GM21367 (cell line): ENCODE results near the gene FPR2.

Experiments
- ATAC-seq: cut with Tn5 transposase; IDR thresholded peaks from one replicate; pipeline ENCODE4 v1.9.1; 2021; ENCODE audit not compliant: unreplicated experiment

FPR2 gene

DNA sequence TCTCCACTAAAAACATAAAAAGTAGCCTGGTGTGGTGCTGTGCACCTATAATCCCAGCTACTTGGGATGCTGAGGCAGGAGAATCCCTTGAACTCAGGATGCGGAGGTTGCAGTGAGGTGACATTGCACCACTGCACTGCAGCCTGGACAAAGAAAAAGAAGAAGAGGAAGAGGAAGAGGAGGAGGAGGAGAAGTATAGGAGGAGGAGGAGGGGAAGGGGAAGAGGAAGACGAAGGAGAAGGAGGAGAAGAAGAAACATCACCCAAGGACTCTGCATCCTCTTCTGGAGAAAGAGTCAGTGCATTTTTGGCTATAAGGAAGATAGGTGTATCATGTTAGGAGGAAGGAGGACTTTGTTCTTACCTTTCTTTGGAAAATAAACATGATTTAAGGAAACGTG is 21.0 kb downstream of the FPR2 start:
- no peak for ATAC-seq

DNA sequence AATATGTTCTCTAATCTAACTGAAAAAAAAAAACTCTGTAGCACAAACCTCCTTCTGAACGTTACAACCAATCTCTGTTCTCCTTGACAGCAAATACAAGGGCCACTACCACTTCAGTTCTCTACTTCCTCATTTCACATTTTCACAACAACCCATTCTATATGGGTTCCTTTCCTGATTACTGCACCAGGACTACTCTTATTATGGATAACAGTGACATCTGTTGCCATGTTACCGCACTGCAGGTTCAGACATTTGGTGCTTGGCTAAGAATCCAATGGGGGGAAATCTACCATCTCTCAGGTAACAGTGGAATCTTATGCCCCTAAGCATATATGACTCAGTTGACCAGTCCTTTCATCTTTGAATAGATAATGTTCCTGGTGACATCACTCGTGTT is 22.4 kb downstream of the FPR2 start:
- ATAC-seq, result no peak

GRCh38 chr19:51784109-51784785 is 23.3 kb downstream of the FPR2 start:
- no peak for ATAC-seq

- ATAC-seq, result no peak
Observed at GRCh38 chr19:51784922-51785690, 24.1 kb downstream of the FPR2 start.

GRCh38 chr19:51786646-51787494 is 25.9 kb downstream of the FPR2 start:
- ATAC-seq, result no peak

DNA sequence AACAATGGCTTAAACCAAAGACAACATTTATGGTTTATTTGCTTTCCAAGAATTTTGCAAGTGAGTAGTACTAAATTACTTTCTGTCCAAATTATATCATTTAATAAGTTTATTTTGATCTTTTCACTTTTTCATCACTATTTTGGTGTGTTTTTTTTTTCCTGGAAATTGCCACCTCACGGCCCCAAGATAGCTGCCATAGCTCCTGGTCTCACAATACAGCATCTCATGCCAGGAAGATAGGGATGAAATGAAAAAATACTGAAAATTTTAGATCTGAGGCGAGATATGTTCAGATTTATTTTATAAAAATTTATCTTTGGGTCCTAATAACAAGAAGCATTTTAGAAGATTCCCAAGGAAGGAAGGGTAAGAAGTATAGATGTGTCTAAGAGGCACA is 27.0 kb downstream of the FPR2 start:
- no peak for ATAC-seq

GRCh38 chr19:51789061-51789795 is 28.2 kb downstream of the FPR2 start:
- ATAC-seq, result no peak

DNA sequence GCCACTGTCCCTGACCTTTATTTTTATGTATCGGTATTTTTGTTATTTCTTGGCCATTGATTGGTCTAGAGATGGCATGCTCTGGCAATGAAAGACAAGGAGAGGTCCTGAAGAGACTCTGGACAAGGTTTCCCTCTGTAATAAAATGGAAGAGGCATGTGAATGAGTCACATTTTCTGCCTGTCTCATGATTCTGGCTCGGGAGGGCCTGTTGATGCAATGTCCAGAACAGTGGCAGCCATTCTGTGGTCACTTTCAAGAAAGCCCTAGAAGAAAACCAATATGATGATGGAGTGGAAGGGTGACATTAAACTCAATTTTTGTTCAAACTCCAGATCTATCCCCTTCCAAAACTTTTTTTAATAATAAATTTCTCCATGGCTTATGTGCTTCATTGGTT is 32.0 kb downstream of the FPR2 start:
- ATAC-seq, result no peak

- no peak for ATAC-seq
Observed at GRCh38 chr19:51793994-51794393, 33.0 kb downstream of the FPR2 start.

DNA sequence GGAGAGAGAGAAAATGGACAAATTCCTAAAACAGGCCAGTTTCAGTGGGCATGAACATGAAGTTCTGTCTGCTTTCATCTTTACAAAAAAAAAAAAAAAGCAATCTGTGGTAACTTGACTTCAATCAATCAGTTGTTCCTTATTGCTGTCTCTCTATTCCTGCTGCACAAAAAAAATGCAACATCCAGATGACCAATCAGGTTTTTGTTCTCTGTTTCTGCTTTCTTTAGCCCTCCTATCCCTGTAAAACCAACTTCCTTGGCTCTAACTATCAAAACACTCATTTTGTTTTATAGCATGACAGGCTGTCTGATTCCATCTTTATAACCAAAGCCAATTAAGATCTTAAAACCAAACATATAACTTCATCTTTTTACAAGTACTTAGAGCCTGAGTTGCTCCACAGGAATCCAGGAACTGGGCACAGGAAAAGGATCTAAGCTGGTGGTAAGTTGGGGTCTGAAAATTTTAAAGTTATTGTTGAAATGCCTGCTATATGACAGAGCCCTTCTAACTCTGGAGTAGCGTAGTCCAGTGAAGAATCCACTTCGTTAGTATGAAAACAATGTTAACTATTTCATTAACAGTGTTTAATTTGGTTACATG is 34.0 kb downstream of the FPR2 start, which contains the start of gene FPR3:
TSS of gene FPR3 (plus strand) at position 273 of the 606 bp plus-strand sequence. CDS start 28,592 bp downstream, outside the sequence.
- ATAC-seq, result no peak

GRCh38 chr19:51796195-51796679 is 35.3 kb downstream of the FPR2 start:
- no peak for ATAC-seq

- ATAC-seq, result no peak
Observed at GRCh38 chr19:51797480-51797879, 36.5 kb downstream of the FPR2 start.

GRCh38 chr19:51798062-51798461 is 37.1 kb downstream of the FPR2 start:
- no peak for ATAC-seq

- no peak for ATAC-seq
Observed at GRCh38 chr19:51799034-51799773, 38.2 kb downstream of the FPR2 start.

DNA sequence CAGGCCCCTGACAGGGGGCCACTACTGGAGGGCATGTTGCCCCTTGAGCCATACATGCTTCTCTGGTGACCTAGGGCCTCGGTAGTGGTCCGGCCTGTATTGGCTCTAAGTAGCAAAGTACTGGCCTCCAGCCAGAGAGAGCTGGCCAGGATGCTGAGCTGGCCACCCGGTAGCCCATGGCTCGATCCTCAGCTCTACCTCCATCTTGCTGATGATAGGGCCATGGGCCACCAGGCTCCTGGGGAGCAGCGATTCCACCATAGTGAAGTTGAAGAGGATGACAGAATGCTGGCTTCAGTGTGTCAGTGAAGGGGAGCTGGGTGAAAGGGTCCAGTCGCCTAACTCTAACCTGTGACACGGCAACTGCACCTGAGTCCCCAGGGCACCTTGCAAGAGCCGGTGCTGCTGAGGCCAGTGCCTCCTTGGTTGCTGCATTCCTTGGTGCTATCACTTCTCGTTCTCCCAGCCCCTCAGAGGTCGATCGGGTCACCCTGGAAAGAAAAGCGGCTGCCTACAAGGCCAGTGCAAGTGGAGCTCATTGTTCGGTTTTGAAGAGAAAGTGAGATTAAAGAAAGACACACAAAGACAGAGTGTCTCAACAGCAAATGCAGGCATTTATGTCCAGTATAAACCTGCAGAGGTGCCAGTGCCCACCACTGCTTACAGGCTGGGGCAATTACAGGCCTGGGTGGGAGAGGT is 38.9 kb downstream of the FPR2 start:
- no peak for ATAC-seq

DNA sequence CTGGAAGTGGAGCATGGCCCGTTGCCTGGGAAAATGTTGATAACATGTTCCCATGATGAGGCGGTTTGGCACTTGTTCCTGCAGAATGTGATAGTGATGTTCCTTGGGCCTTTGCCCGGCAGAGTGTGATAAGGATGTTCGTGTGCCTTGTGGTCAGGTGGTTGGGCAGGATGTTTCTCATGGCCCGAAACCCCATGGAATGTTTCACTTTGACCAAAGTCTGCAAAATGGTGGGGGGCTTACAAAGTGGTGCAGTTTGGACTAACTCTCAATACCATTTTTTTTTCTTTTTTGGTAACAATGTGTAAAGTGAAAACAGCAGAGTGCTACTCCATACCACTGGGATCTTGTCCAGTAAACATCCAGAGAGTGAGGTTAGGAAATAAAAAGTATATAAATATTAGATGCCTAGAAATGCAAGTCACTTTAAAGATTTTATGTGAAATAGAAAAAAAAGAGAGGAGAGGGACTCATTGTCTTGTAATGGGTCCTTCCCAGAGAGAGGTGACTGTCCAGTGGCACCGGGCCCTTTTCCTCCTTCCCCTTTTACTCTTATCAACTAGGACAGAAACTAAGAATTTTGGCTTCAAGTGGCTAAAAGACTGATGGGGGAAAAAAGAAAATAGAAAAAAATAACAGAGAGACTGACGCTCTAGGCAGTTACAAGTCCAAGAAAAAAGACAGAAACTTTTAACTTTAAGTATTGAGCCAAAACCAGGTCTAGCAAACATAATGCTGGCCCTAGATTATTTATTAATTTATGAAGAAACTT is 39.7 kb downstream of the FPR2 start:
- ATAC-seq, result no peak

GRCh38 chr19:51802775-51803174 is 41.8 kb downstream of the FPR2 start:
- no peak for ATAC-seq

- no peak for ATAC-seq
Observed at GRCh38 chr19:51803519-51803918, 42.5 kb downstream of the FPR2 start.
